Activated CD4-positive, alpha-beta T cell treated with anti-CD3 and anti-CD28 coated beads for 48 hours (primary cell): ENCODE data around the gene GUCY1A2.
"Not testable (repeated sequence)": the region's sequence is repeated elsewhere in the genome, so short reads cannot be mapped to it uniquely, and the experiment has no call there.

Source experiments
- DNase-seq: peaks from one replicate; pipeline ENCODE4 v3.0.0-alpha.2; 2020

GUCY1A2 gene

GRCh38 chr11:106925245-106925644, 93.0 kb downstream of the GUCY1A2 start:
- DNase-seq: no peak

GRCh38 chr11:106920899-106921509, 97.3 kb downstream of the GUCY1A2 start:
- no peak for DNase-seq

GRCh38 chr11:106917973-106918372, 100.3 kb downstream of the GUCY1A2 start:
- peak; percentile 29 for DNase-seq

- DNase-seq: no peak
Measured at GRCh38 chr11:106914409-106914808, 103.9 kb downstream of the GUCY1A2 start.

- no peak for DNase-seq
Measured at GRCh38 chr11:106913141-106913540, 105.1 kb downstream of the GUCY1A2 start.

- no peak for DNase-seq
Measured at GRCh38 chr11:106904826-106905225, 113.5 kb downstream of the GUCY1A2 start.

GRCh38 chr11:106889718-106890117, 128.6 kb downstream of the GUCY1A2 start:
- DNase-seq: no peak

GRCh38 chr11:106888386-106888785, 129.9 kb downstream of the GUCY1A2 start:
- no peak for DNase-seq

- DNase-seq: not testable (repeated sequence)
Measured at GRCh38 chr11:106883693-106884092, 134.6 kb downstream of the GUCY1A2 start.

- no peak for DNase-seq
Measured at GRCh38 chr11:106879832-106880546, 138.3 kb downstream of the GUCY1A2 start.

- no peak for DNase-seq
Measured at GRCh38 chr11:106879029-106879428, 139.2 kb downstream of the GUCY1A2 start.

GRCh38 chr11:106875013-106875412, 143.3 kb downstream of the GUCY1A2 start:
- no peak for DNase-seq

- DNase-seq: no peak
Measured at GRCh38 chr11:106872246-106872645, 146.0 kb downstream of the GUCY1A2 start.

GRCh38 chr11:106858200-106858599, 160.1 kb downstream of the GUCY1A2 start:
- DNase-seq: no peak

- no peak for DNase-seq
Measured at GRCh38 chr11:106856566-106856965, 161.7 kb downstream of the GUCY1A2 start.

- DNase-seq: no peak
Measured at GRCh38 chr11:106854429-106854828, 163.8 kb downstream of the GUCY1A2 start.

GRCh38 chr11:106853850-106854401, 164.3 kb downstream of the GUCY1A2 start:
- DNase-seq: no peak

- DNase-seq: no peak
Measured at GRCh38 chr11:106852779-106853178, 165.5 kb downstream of the GUCY1A2 start.

- DNase-seq: no peak
Measured at GRCh38 chr11:106848526-106848925, 169.8 kb downstream of the GUCY1A2 start.

- no peak for DNase-seq
Measured at GRCh38 chr11:106842134-106842533, 176.1 kb downstream of the GUCY1A2 start.

- DNase-seq: no peak
Measured at GRCh38 chr11:106840947-106841346, 177.3 kb downstream of the GUCY1A2 start.

GRCh38 chr11:106840146-106840545, 178.1 kb downstream of the GUCY1A2 start:
- DNase-seq: no peak

GRCh38 chr11:106834567-106834966, 183.7 kb downstream of the GUCY1A2 start:
- no peak for DNase-seq

GRCh38 chr11:106828976-106829375, 189.3 kb downstream of the GUCY1A2 start:
- no peak for DNase-seq
